Measurements from ENCODE around the gene RCN1. TPM values are rescaled to one million over a fixed set of nuclear protein-coding genes. Genes with fewer than 3 reads are reported as not detected.

The RCN1 gene
- 254 and 285 TPM in 2 replicates for total RNA-seq
- polyA plus RNA-seq: 168 and 174 TPM in 2 replicates
- polyA plus RNA-seq (2011; cell fraction: cytosol; rRNA removed): 197 and 204 TPM in 2 replicates
- polyA plus RNA-seq (2011; cell fraction: nucleus; rRNA removed): 205 and 279 TPM in 2 replicates
- polyA plus RNA-seq (2012): 300 and 324 TPM in 2 replicates
- 149 and 152 TPM in 2 replicates for polyA minus RNA-seq
- polyA minus RNA-seq (2011; cell fraction: cytosol; rRNA and poly(A)+ RNA removed): 104 TPM
- polyA minus RNA-seq (2011; cell fraction: nucleus; rRNA and poly(A)+ RNA removed): 105 and 133 TPM in 2 replicates
- Bru-seq, nascent RNA: percentile 98 among the genes with signal in this experiment
- BruChase-seq, experiment 1, labeled RNA remaining after a 6-hour chase: percentile 100 among the genes with signal in this experiment
- percentile 100 among the genes with signal in this experiment for BruChase-seq, experiment 2, labeled RNA remaining after a 2-hour chase
- long read RNA-seq, transcript RCN1-207 (5 exons, 2,416 nt): minor isoform, 9 of 515 reads
- long read RNA-seq, transcript RCN1-204 (2 exons, 2,653 nt): minor isoform, 8 of 515 reads
- long read RNA-seq, transcript RCN1-201 (6 exons, 2,572 nt): major isoform, 471 of 515 reads
- long read RNA-seq, partial matches to known transcripts: 4 of 515 reads
- long read RNA-seq, other reads (novel, unspliced or antisense): 23 of 515 reads

- BruUV-seq (replicated peaks): no TSS peak
- FAIRE-seq (peak; percentile 77), DNase-seq (ENCODE audit: low read depth, low spot score) (peak; percentile 88)
- dilution Hi-C loops (cut with MboI; ENCODE audit: extremely low pct_ligation_motif_present, low sequenced_read_pairs) (no loop called here), intact Hi-C loops (cut with micrococcal nuclease) (loop anchor here (2.0 to 5.0 kb wide), 3 partner anchors 38 to 723 kb away; partner anchors contain the start of genes DCDC1, DNAJC24 and PAX6)
- no peak for TF ChIP-seq GATA2 (IDR thresholded peaks at IDR 0.05; ENCODE audit: insufficient read depth, insufficient read length, low read depth, low read length)
- no peak for TF ChIP-seq JUN (IDR thresholded peaks at IDR 0.05; ENCODE audit: borderline replicate concordance, insufficient read depth, insufficient read length, low read depth)
- TF ChIP-seq POLR2A (IDR thresholded peaks at IDR 0.05; ENCODE audit: low read depth, low read length): peak; percentile 34
- TF ChIP-seq, protein P1, sequence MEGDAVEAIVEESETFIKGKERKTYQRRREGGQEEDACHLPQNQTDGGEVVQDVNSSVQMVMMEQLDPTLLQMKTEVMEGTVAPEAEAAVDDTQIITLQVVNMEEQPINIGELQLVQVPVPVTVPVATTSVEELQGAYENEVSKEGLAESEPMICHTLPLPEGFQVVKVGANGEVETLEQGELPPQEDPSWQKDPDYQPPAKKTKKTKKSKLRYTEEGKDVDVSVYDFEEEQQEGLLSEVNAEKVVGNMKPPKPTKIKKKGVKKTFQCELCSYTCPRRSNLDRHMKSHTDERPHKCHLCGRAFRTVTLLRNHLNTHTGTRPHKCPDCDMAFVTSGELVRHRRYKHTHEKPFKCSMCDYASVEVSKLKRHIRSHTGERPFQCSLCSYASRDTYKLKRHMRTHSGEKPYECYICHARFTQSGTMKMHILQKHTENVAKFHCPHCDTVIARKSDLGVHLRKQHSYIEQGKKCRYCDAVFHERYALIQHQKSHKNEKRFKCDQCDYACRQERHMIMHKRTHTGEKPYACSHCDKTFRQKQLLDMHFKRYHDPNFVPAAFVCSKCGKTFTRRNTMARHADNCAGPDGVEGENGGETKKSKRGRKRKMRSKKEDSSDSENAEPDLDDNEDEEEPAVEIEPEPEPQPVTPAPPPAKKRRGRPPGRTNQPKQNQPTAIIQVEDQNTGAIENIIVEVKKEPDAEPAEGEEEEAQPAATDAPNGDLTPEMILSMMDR (IDR thresholded peaks at IDR 0.05; ENCODE audit: extremely low read depth in 1 of 2, insufficient read depth in 1 of 2, low read depth in 1 of 2, low read length in 2 of 2): no peak
- TF ChIP-seq FOS (IDR thresholded peaks at IDR 0.05; ENCODE audit: borderline replicate concordance, insufficient read depth, low read length): no peak
- TF ChIP-seq POLR2AphosphoS5 (IDR thresholded peaks at IDR 0.05; ENCODE audit: insufficient read depth, low read depth, low read length): peak; percentile 72
- H3K9me3 ChIP-seq (replicated peaks; ENCODE audit: control insufficient read depth, insufficient read depth, low read length): no peaks in the 10 kb centered on the region
- peaks cover 3% of the 10 kb centered on the region for H4K20me1 ChIP-seq (replicated peaks; ENCODE audit: control insufficient read depth, extremely low read depth, insufficient read depth, low read length)
- H3K4me2 ChIP-seq (ENCODE audit: insufficient read depth, low read length): peak within 1 kb of the TSS; percentile 54
- H3K9me1 ChIP-seq (replicated peaks; ENCODE audit: control insufficient read depth, extremely low read depth, insufficient read depth, low read length): no peaks in the 10 kb centered on the region
- H3K27me3 ChIP-seq (ENCODE audit: control insufficient read depth in 2 of 2, insufficient read depth in 2 of 2, low read length in 2 of 2): no peaks in the 10 kb centered on the region
- CTCF ChIA-PET: interaction anchor here (0.9 to 2.6 kb wide), 6 partner anchors 12 to 85 kb away, joined by 3 to 13 read pairs (median 4); no protein-coding TSS in a partner anchor
- peak within 1 kb of the TSS; percentile 53 for H2AFZ ChIP-seq (ENCODE audit: low read depth, low read length)
- POLR2A ChIA-PET: interaction anchor here (1.2 to 1.3 kb wide), 2 partner anchors 11 to 12 kb away, joined by 4 to 11 read pairs; no protein-coding TSS in a partner anchor
- peak within 1 kb of the TSS; percentile 86 for H3K27ac ChIP-seq (ENCODE audit: insufficient read depth, low read depth, low read length)
- H3K9ac ChIP-seq (replicated peaks; ENCODE audit: extremely low read depth, insufficient read depth, low read length): peak within 1 kb of the TSS; percentile 93
- peaks cover 45% of the 10 kb centered on the region for H3K4me1 ChIP-seq (ENCODE audit: control insufficient read depth, extremely low read depth, insufficient read depth, low read length)
- peaks cover 44% of the 10 kb centered on the region for H3K79me2 ChIP-seq (ENCODE audit: control insufficient read depth, insufficient read depth, low read length)
- peak within 1 kb of the TSS; percentile 57 to 84 (median 72) for H3K4me3 ChIP-seq (replicated peaks in 1 of 3; ENCODE audit: insufficient read depth in 1 of 3, low read depth in 1 of 3, low read length in 3 of 3)
- no peaks in the 10 kb centered on the region for H3K36me3 ChIP-seq (ENCODE audit: control insufficient read depth in 2 of 2, extremely low read depth in 1 of 2, insufficient read depth in 2 of 2, low read length in 2 of 2)
These were observed at the start of gene RCN1 for GRCh38 chr11:32090545-32091370. Gene RCN1 (plus strand): TSS chr11:32091074. CDS start chr11:32091197, 123 bp downstream.
